ENCODE measurements around the gene CCDC73. TPM values are rescaled to one million over a fixed set of nuclear protein-coding genes. Genes with fewer than 3 reads are reported as not detected.

Gene CCDC73
- total RNA-seq, 2 experiments from 2014 or later, result not detected

DNA sequence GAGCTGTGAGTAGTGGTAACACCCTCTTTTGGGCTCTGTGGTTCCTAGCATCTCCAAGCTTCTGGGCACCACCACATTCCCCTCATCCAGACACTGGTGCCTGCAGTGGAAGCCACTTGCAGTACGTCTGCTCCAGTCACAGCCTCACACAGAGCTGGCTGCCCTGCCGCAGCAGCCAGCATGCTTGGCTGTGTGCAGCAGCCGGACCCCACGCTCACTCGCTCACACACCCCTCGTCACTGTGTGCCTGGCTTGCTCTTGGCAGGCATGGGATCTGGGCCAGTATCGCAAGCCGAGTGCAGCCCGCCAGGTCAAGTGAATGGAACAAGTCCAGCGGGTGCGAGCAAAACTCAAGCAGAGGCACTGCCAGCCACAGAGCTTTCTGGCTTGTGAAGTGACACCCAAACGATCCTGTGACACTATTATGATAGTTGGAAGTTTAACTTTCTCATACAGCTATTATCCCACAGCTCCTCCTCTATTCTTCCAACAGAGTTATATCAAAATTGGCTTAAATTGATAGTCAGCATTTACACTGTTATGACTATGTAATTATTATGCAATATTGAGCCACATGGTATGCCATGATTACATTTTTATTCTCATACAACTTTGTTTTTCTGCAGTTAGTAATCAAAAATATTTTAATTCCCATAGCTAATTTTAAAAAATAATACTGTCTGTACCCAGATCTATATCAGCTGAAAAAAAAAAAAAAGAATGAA, 89.0 kb downstream of the CCDC73 start:
- intact Hi-C loops (cut with DNase I, micrococcal nuclease), result no loop called here
- Mint-ChIP-seq H3K9me3 (ENCODE audit: low read depth) (peaks cover 1% of the 10 kb centered on the region), H3K36me3 (ENCODE audit: low read depth) (no peaks in the 10 kb centered on the region), H3K4me3 (no peak overlapping the region), H3K4me1 (peaks cover 10% of the 10 kb centered on the region), H3K27ac (no peak overlapping the region), H3K27me3 (peaks cover 13% of the 10 kb centered on the region)
- no peak for ATAC-seq
- DNase-seq, result no peak
- CTCF ChIA-PET, result interaction anchor here (1.0 to 1.8 kb wide), 3 partner anchors 9 to 18 kb away, joined by 3 to 5 read pairs (median 4); no protein-coding TSS in a partner anchor
- POLR2A ChIA-PET, result no interaction called here

DNA sequence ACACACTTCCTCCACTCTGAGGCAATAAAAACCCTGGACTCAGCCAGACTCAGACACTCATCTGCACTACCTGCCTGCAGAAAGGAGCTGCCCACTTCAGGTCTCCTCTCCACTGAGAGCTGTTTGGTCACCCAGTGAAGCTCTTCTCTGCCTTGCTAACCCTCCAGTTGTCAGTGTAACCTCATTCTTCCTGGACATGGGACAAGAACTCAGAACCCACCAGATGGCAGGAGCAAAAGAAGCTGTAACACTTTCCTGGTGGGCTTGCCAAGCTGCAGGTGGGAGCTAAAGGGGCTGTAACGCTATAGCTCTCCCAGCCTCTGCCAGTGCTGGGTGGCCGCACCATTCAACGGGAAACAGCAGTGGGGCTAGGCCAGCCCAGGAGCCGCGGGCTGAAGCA, 89.7 kb downstream of the CCDC73 start:
- Mint-ChIP-seq H3K27me3 (peaks cover 13% of the 10 kb centered on the region), H3K4me3 (no peak overlapping the region), H3K4me1 (peaks cover 10% of the 10 kb centered on the region), H3K27ac (no peak overlapping the region), H3K36me3 (ENCODE audit: low read depth) (no peaks in the 10 kb centered on the region), H3K9me3 (ENCODE audit: low read depth) (peaks cover 1% of the 10 kb centered on the region)
- ChIA-PET POLR2A (no interaction called here), CTCF (interaction anchor here (1.0 to 1.8 kb wide), 3 partner anchors 10 to 18 kb away, joined by 3 to 5 read pairs (median 4); no protein-coding TSS in a partner anchor)
- intact Hi-C loops (cut with DNase I, micrococcal nuclease), result no loop called here
- no peak for ATAC-seq
- no peak for DNase-seq

- ChIA-PET CTCF (interaction anchor here (1.0 to 1.8 kb wide), 3 partner anchors 10 to 19 kb away, joined by 3 to 5 read pairs (median 4); no protein-coding TSS in a partner anchor), POLR2A (no interaction called here)
- peaks cover 1% of the 10 kb centered on the region for H3K9me3 Mint-ChIP-seq (ENCODE audit: low read depth)
- DNase-seq, result no peak
- H3K4me1 Mint-ChIP-seq, result peaks cover 10% of the 10 kb centered on the region
- no peaks in the 10 kb centered on the region for H3K36me3 Mint-ChIP-seq (ENCODE audit: low read depth)
- no peak overlapping the region for H3K27ac Mint-ChIP-seq
- ATAC-seq, result no peak
- no peak overlapping the region for H3K4me3 Mint-ChIP-seq
- intact Hi-C loops (cut with DNase I, micrococcal nuclease), result no loop called here
- peaks cover 15% of the 10 kb centered on the region for H3K27me3 Mint-ChIP-seq
These were observed 90.2 kb downstream of the CCDC73 start for GRCh38 chr11:32704261-32704660.

- Mint-ChIP-seq H3K27ac (no peak overlapping the region), H3K4me1 (no peaks in the 10 kb centered on the region), H3K27me3 (peaks cover 12% of the 10 kb centered on the region), H3K4me3 (no peak overlapping the region), H3K9me3 (ENCODE audit: low read depth) (peaks cover 1% of the 10 kb centered on the region), H3K36me3 (ENCODE audit: low read depth) (no peaks in the 10 kb centered on the region)
- DNase-seq, result no peak
- intact Hi-C loops (cut with DNase I, micrococcal nuclease), result no loop called here
- CTCF ChIA-PET, result interaction anchor here (0.8 kb wide), 1 partner anchor 212 kb away, joined by 4 read pairs; no protein-coding TSS in a partner anchor
- POLR2A ChIA-PET, result no interaction called here
- no peak for ATAC-seq
These were observed 92.8 kb downstream of the CCDC73 start for GRCh38 chr11:32701616-32702015.

DNA sequence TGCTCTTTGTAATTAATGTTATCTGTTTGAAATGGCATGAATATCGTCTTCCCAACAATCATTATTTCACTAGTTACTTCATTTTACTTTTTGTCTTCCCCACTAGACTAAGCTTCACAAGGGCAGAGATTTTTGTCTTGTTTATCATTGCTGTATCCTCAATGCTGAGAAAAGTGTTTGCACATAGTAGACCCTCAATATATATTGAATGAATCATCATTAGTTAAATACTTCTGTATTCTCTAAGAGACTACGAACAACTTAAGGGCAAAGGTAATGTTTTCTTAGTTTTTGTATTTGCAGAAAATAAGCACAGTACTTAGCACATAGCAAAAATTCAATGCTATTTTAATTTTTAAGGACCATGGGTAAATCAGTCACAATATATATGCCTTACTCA, 95.9 kb downstream of the CCDC73 start:
- intact Hi-C loops (cut with DNase I, micrococcal nuclease), result no loop called here
- Mint-ChIP-seq H3K27ac (no peak overlapping the region), H3K36me3 (ENCODE audit: low read depth) (no peaks in the 10 kb centered on the region), H3K4me3 (no peak overlapping the region), H3K27me3 (peaks cover 7% of the 10 kb centered on the region), H3K9me3 (ENCODE audit: low read depth) (no peaks in the 10 kb centered on the region), H3K4me1 (no peaks in the 10 kb centered on the region)
- ChIA-PET POLR2A (no interaction called here), CTCF (no interaction called here)
- DNase-seq (no peak), ATAC-seq (no peak)

DNA sequence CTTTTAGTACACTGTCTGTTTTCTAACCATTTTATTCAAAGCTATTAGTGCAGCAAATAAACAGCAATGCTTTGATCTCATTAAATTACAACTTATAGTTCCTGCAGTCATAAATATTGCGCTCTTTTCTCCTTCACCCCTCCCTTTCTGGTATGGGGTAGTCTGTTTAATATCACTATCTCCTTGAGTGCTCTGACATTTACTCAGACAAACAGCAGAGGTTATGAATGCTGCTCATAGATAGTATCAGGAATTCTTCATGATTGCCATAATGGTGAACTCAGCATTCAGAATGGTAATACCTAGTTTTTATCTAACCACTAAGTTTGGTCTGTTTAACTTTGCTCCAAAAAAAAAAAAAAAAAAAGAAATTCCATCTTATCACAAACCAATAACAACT, 123.4 kb downstream of the CCDC73 start:
- Mint-ChIP-seq H3K9me3 (ENCODE audit: low read depth) (peaks cover 3% of the 10 kb centered on the region), H3K27me3 (peaks cover 9% of the 10 kb centered on the region), H3K27ac (no peak overlapping the region), H3K36me3 (ENCODE audit: low read depth) (no peaks in the 10 kb centered on the region), H3K4me3 (no peak overlapping the region), H3K4me1 (no peaks in the 10 kb centered on the region)
- no peak for DNase-seq
- POLR2A ChIA-PET, result no interaction called here
- intact Hi-C loops (cut with DNase I, micrococcal nuclease), result no loop called here
- CTCF ChIA-PET, result interaction anchor here (0.8 kb wide), 1 partner anchor 11 kb away, joined by 3 read pairs; no protein-coding TSS in a partner anchor
- ATAC-seq, result no peak

- DNase-seq (no peak), ATAC-seq (no peak)
- peaks cover 26% of the 10 kb centered on the region for H3K27me3 Mint-ChIP-seq
- no peaks in the 10 kb centered on the region for H3K9me3 Mint-ChIP-seq (ENCODE audit: low read depth)
- H3K27ac Mint-ChIP-seq, result no peak overlapping the region
- H3K4me1 Mint-ChIP-seq, result peaks cover 18% of the 10 kb centered on the region
- H3K36me3 Mint-ChIP-seq (ENCODE audit: low read depth), result no peaks in the 10 kb centered on the region
- no peak overlapping the region for H3K4me3 Mint-ChIP-seq
- POLR2A ChIA-PET, result no interaction called here
- intact Hi-C loops (cut with DNase I, micrococcal nuclease), result loop anchor here in 1 of 2 experiments (2.0 kb wide), 1 partner anchor 351 kb away; no protein-coding TSS in a partner anchor
- CTCF ChIA-PET, result interaction anchor here (1.3 to 1.5 kb wide), 2 partner anchors 11 to 41 kb away, joined by 3 read pairs; no protein-coding TSS in a partner anchor
These were observed 134.8 kb downstream of the CCDC73 start for GRCh38 chr11:32659672-32660071.

- DNase-seq, result no peak
- Mint-ChIP-seq H3K27ac (no peak overlapping the region), H3K27me3 (peaks cover 25% of the 10 kb centered on the region), H3K4me3 (no peak overlapping the region), H3K9me3 (ENCODE audit: low read depth) (no peaks in the 10 kb centered on the region), H3K36me3 (ENCODE audit: low read depth) (no peaks in the 10 kb centered on the region), H3K4me1 (peaks cover 18% of the 10 kb centered on the region)
- intact Hi-C loops (cut with DNase I, micrococcal nuclease), result loop anchor here in 1 of 2 experiments (2.0 kb wide), 1 partner anchor 352 kb away; no protein-coding TSS in a partner anchor
- POLR2A ChIA-PET, result no interaction called here
- ATAC-seq, result peak; percentile 77
- CTCF ChIA-PET, result interaction anchor here (0.6 to 1.5 kb wide), 3 partner anchors 42 to 336 kb away, joined by 3 to 4 read pairs (median 3); no protein-coding TSS in a partner anchor
These were observed 135.6 kb downstream of the CCDC73 start for GRCh38 chr11:32658639-32659406.

- intact Hi-C loops (cut with DNase I, micrococcal nuclease), result no loop called here
- ATAC-seq, result no peak
- Mint-ChIP-seq H3K9me3 (ENCODE audit: low read depth) (no peaks in the 10 kb centered on the region), H3K4me1 (no peaks in the 10 kb centered on the region), H3K27ac (no peak overlapping the region), H3K36me3 (ENCODE audit: low read depth) (no peaks in the 10 kb centered on the region), H3K4me3 (no peak overlapping the region), H3K27me3 (peaks cover 9% of the 10 kb centered on the region)
- ChIA-PET CTCF (interaction anchor here (0.8 to 0.9 kb wide), 2 partner anchors 9 to 13 kb away, joined by 3 read pairs; no protein-coding TSS in a partner anchor), POLR2A (no interaction called here)
- DNase-seq, result no peak
These were observed 150.9 kb downstream of the CCDC73 start for GRCh38 chr11:32643526-32643925.

DNA sequence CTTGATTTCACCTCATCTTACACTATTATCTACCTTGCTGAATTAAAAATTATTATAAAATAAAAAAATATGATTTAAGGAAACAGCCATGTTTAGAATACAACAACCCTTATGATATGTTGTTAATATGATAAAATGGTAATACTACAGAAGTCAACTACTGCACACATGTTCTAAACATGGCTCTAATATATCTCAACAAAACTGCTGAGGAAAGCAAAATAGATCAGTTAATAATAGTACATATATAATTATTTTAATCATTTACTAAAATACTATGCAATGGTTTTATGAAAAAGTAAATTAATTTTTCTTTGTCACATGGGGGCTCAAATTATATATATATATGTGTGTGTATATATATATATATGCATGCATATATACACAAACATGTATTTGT, 153.1 kb downstream of the CCDC73 start:
- ATAC-seq, result no peak
- intact Hi-C loops (cut with DNase I, micrococcal nuclease), result no loop called here
- H3K9me3 Mint-ChIP-seq (ENCODE audit: low read depth), result no peaks in the 10 kb centered on the region
- ChIA-PET CTCF (no interaction called here), POLR2A (no interaction called here)
- DNase-seq, result no peak
- no peak overlapping the region for H3K4me3 Mint-ChIP-seq
- no peak overlapping the region for H3K27ac Mint-ChIP-seq
- H3K27me3 Mint-ChIP-seq, result peaks cover 18% of the 10 kb centered on the region
- H3K4me1 Mint-ChIP-seq, result no peaks in the 10 kb centered on the region
- H3K36me3 Mint-ChIP-seq (ENCODE audit: low read depth), result no peaks in the 10 kb centered on the region

- Mint-ChIP-seq H3K4me3 (no peak overlapping the region), H3K36me3 (ENCODE audit: low read depth) (no peaks in the 10 kb centered on the region), H3K4me1 (no peaks in the 10 kb centered on the region), H3K27me3 (peaks cover 19% of the 10 kb centered on the region), H3K27ac (no peak overlapping the region), H3K9me3 (ENCODE audit: low read depth) (no peaks in the 10 kb centered on the region)
- POLR2A ChIA-PET, result no interaction called here
- no peak for ATAC-seq
- intact Hi-C loops (cut with DNase I, micrococcal nuclease), result no loop called here
- DNase-seq, result no peak
- CTCF ChIA-PET, result interaction anchor here (0.7 to 0.8 kb wide), 2 partner anchors 143 to 224 kb away, joined by 3 read pairs; no protein-coding TSS in a partner anchor
These were observed 158.6 kb downstream of the CCDC73 start for GRCh38 chr11:32635819-32636218.

Measured in activated CD4-positive, alpha-beta T cell treated with anti-CD3 and anti-CD28 coated beads for 36 hours (primary cell).